ENCODE results near the gene FSTL4.

Gene FSTL4

GRCh38 chr5:133245191-133246052, 366.9 kb downstream of the FSTL4 start:
- H3K4me1 ChIP-seq (ENCODE audit: control extremely low read depth in 1 of 4, control insufficient read depth in 4 of 4, insufficient read depth in 4 of 4, low read length in 3 of 4) = peaks cover 0 to 31% (median 14%) of the 10 kb centered on the region in 4 experiments
- no peaks in the 10 kb centered on the region for H3K9me3 ChIP-seq (ENCODE audit: control extremely low read depth in 1 of 5, control insufficient read depth in 4 of 5, insufficient read depth in 2 of 5, low read depth in 1 of 5, low read length in 4 of 5)
- POLR2A ChIA-PET = no interaction called here
- no peaks in the 10 kb centered on the region for H3K36me3 ChIP-seq (ENCODE audit: control insufficient read depth in 4 of 4, insufficient read depth in 4 of 4, low read length in 3 of 4)
- DNase-seq = peak in 2 of 3 donors; percentile 10 to 45
- H3K4me3 ChIP-seq (ENCODE audit: control insufficient read depth in 1 of 7, extremely low read depth in 1 of 7, insufficient read depth in 4 of 7, low read depth in 2 of 7, low read length in 6 of 7) = no peak overlapping the region
- no peak overlapping the region for H3K27ac ChIP-seq (ENCODE audit: insufficient read depth in 1 of 2, low read depth in 1 of 2, low read length in 2 of 2, poor library complexity in 1 of 2, severe bottlenecking in 2 of 2)
- WGBS (ENCODE audit: insufficient coverage) = 97% methylated on average over 9 of the region's 11 CpGs
- CTCF ChIA-PET = no interaction called here
- no peaks in the 10 kb centered on the region for H3K27me3 ChIP-seq (replicated peaks in 2 of 5; ENCODE audit: control insufficient read depth in 4 of 5, insufficient read depth in 5 of 5, low read length in 4 of 5)

GRCh38 chr5:133244242-133244641, 368.1 kb downstream of the FSTL4 start:
- H3K27ac ChIP-seq (ENCODE audit: insufficient read depth in 1 of 2, low read depth in 1 of 2, low read length in 2 of 2, poor library complexity in 1 of 2, severe bottlenecking in 2 of 2) = no peak overlapping the region
- WGBS (ENCODE audit: insufficient coverage) = 74% methylated on average over 6 of the region's 7 CpGs
- no peaks in the 10 kb centered on the region for H3K27me3 ChIP-seq (replicated peaks in 2 of 5; ENCODE audit: control insufficient read depth in 4 of 5, insufficient read depth in 5 of 5, low read length in 4 of 5)
- no peak overlapping the region for H3K4me3 ChIP-seq (ENCODE audit: control insufficient read depth in 1 of 7, extremely low read depth in 1 of 7, insufficient read depth in 4 of 7, low read depth in 2 of 7, low read length in 6 of 7)
- no peaks in the 10 kb centered on the region for H3K36me3 ChIP-seq (ENCODE audit: control insufficient read depth in 4 of 4, insufficient read depth in 4 of 4, low read length in 3 of 4)
- peak in 1 of 3 donors; percentile 42 for DNase-seq
- no peaks in the 10 kb centered on the region for H3K9me3 ChIP-seq (ENCODE audit: control extremely low read depth in 1 of 5, control insufficient read depth in 4 of 5, insufficient read depth in 2 of 5, low read depth in 1 of 5, low read length in 4 of 5)
- POLR2A ChIA-PET = no interaction called here
- H3K4me1 ChIP-seq (ENCODE audit: control extremely low read depth in 1 of 4, control insufficient read depth in 4 of 4, insufficient read depth in 4 of 4, low read length in 3 of 4) = peaks cover 0 to 32% (median 16%) of the 10 kb centered on the region in 4 experiments
- CTCF ChIA-PET = no interaction called here

DNA sequence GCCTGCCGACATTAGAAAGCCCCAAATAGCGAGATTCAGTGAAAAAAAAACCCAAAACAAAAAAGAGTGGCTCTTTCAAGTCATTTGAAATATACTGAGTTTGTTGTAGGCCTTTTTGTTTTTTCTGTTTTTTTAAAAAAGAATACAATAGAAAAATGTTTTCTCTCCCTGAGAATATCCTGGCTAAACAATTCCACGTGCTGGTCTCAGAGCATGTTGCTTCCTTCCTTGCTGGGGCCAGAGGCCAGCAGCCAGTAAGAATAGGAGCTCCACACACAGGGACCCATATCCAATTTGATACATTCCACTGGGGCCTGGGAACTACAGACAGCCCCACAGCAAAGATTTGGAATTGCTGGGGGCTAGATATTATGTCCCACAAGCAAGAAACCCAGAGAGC, 369.1 kb downstream of the FSTL4 start:
- no peaks in the 10 kb centered on the region for H3K9me3 ChIP-seq (ENCODE audit: control extremely low read depth in 1 of 5, control insufficient read depth in 4 of 5, insufficient read depth in 2 of 5, low read depth in 1 of 5, low read length in 4 of 5)
- WGBS (ENCODE audit: insufficient coverage) = no CpG with 5 or more reads among the region's 3 CpGs
- H3K27me3 ChIP-seq (replicated peaks in 2 of 5; ENCODE audit: control insufficient read depth in 4 of 5, insufficient read depth in 5 of 5, low read length in 4 of 5) = no peaks in the 10 kb centered on the region
- DNase-seq = no peak
- ChIA-PET CTCF (no interaction called here), POLR2A (no interaction called here)
- H3K36me3 ChIP-seq (ENCODE audit: control insufficient read depth in 4 of 4, insufficient read depth in 4 of 4, low read length in 3 of 4) = no peaks in the 10 kb centered on the region
- H3K27ac ChIP-seq (ENCODE audit: insufficient read depth in 1 of 2, low read depth in 1 of 2, low read length in 2 of 2, poor library complexity in 1 of 2, severe bottlenecking in 2 of 2) = no peak overlapping the region
- H3K4me3 ChIP-seq (ENCODE audit: control insufficient read depth in 1 of 7, extremely low read depth in 1 of 7, insufficient read depth in 4 of 7, low read depth in 2 of 7, low read length in 6 of 7) = no peak overlapping the region
- peaks cover 0 to 32% (median 16%) of the 10 kb centered on the region in 4 experiments for H3K4me1 ChIP-seq (ENCODE audit: control extremely low read depth in 1 of 4, control insufficient read depth in 4 of 4, insufficient read depth in 4 of 4, low read length in 3 of 4)

DNA sequence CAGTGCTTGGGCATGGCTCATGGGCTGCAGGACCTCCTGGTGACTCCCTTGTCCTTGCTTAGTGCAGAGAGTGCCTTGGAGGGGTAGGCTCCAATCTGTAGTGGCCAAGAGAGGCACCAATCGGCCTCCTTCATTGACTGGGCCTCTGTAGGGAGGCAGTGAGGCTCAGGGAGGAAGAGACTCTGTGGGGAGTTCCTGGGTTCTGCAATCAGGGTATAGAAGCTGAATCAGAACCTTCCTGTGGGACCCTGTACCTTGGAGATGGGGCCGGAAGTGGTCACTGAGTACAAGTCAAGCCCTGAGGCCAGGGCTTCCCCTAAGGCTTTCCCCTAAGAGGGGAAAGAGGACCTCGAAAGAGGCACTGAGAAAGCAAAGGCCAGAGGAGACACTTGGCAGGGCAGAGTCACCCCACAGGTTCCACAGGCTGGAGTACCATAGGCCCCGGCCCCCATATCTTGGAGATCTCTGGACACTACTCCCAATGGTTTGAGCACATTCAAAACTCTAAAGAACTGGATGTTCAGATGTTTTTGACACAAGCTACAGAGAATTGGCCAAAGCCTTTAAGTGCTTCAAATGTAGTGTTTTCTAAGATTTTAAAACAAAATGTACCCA, 370.0 kb downstream of the FSTL4 start:
- Histone ChIP-seq H3K4me3 (ENCODE audit: control insufficient read depth in 1 of 7, extremely low read depth in 1 of 7, insufficient read depth in 4 of 7, low read depth in 2 of 7, low read length in 6 of 7) (no peak overlapping the region), H3K27me3 (replicated peaks in 2 of 5; ENCODE audit: control insufficient read depth in 4 of 5, insufficient read depth in 5 of 5, low read length in 4 of 5) (no peaks in the 10 kb centered on the region), H3K4me1 (ENCODE audit: control extremely low read depth in 1 of 4, control insufficient read depth in 4 of 4, insufficient read depth in 4 of 4, low read length in 3 of 4) (peaks cover 0 to 28% (median 16%) of the 10 kb centered on the region in 4 experiments), H3K36me3 (ENCODE audit: control insufficient read depth in 4 of 4, insufficient read depth in 4 of 4, low read length in 3 of 4) (no peaks in the 10 kb centered on the region), H3K27ac (ENCODE audit: insufficient read depth in 1 of 2, low read depth in 1 of 2, low read length in 2 of 2, poor library complexity in 1 of 2, severe bottlenecking in 2 of 2) (no peak overlapping the region), H3K9me3 (ENCODE audit: control extremely low read depth in 1 of 5, control insufficient read depth in 4 of 5, insufficient read depth in 2 of 5, low read depth in 1 of 5, low read length in 4 of 5) (no peaks in the 10 kb centered on the region)
- CTCF ChIA-PET = no interaction called here
- 92% methylated on average over 3 of the region's 4 CpGs for WGBS (ENCODE audit: insufficient coverage)
- DNase-seq = no peak
- POLR2A ChIA-PET = no interaction called here

GRCh38 chr5:133241179-133242092, 370.9 kb downstream of the FSTL4 start:
- no peaks in the 10 kb centered on the region for H3K9me3 ChIP-seq (ENCODE audit: control extremely low read depth in 1 of 5, control insufficient read depth in 4 of 5, insufficient read depth in 2 of 5, low read depth in 1 of 5, low read length in 4 of 5)
- 61% methylated on average over 6 of the region's 8 CpGs for WGBS (ENCODE audit: insufficient coverage)
- peaks cover 0 to 23% (median 13%) of the 10 kb centered on the region in 4 experiments for H3K4me1 ChIP-seq (ENCODE audit: control extremely low read depth in 1 of 4, control insufficient read depth in 4 of 4, insufficient read depth in 4 of 4, low read length in 3 of 4)
- H3K4me3 ChIP-seq (ENCODE audit: control insufficient read depth in 1 of 7, extremely low read depth in 1 of 7, insufficient read depth in 4 of 7, low read depth in 2 of 7, low read length in 6 of 7) = no peak overlapping the region
- ChIA-PET POLR2A (no interaction called here), CTCF (interaction anchor here (1.3 kb wide), 1 partner anchor 19 kb away, joined by 3 read pairs; no protein-coding TSS in a partner anchor)
- H3K27ac ChIP-seq (ENCODE audit: insufficient read depth in 1 of 2, low read depth in 1 of 2, low read length in 2 of 2, poor library complexity in 1 of 2, severe bottlenecking in 2 of 2) = no peak overlapping the region
- H3K36me3 ChIP-seq (ENCODE audit: control insufficient read depth in 4 of 4, insufficient read depth in 4 of 4, low read length in 3 of 4) = no peaks in the 10 kb centered on the region
- peak; percentile 18 to 83 (median 75) for DNase-seq
- no peaks in the 10 kb centered on the region for H3K27me3 ChIP-seq (replicated peaks in 2 of 5; ENCODE audit: control insufficient read depth in 4 of 5, insufficient read depth in 5 of 5, low read length in 4 of 5)

DNA sequence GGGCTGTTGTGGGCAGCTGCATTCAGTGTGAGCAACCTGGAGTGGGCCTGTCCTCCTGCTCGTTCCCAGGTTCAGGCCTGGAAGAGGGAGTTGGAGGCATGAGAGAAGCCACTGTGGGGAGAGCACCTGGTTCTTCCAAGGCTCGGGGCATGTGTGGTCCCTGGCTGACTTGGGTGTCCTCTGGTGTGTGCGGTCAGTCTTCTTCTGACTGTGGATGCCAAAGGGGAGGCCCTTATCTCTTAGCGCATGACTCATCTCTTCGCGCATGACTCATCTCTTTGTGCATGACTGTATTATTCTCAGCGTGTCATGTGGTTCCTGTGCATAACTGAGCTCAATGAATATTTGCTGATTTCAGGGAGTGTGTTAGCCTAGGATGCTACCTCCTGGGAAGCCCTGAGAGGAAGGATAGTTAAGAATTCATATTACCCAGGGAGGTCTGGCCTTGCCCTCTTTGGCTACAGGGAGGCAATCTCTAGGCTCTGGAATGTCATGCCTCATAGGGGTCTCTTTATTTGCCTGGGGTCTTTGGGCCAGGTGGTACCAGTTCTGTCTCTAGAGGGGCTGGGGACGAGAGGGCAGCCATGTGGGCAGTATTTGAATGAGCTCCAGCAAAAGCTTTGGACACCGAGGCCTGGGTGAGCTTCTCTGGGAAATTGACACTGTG, 371.8 kb downstream of the FSTL4 start:
- H3K27ac ChIP-seq (ENCODE audit: insufficient read depth in 1 of 2, low read depth in 1 of 2, low read length in 2 of 2, poor library complexity in 1 of 2, severe bottlenecking in 2 of 2) = peak overlapping the region in 1 of 2 experiments; percentile 55
- no peaks in the 10 kb centered on the region for H3K36me3 ChIP-seq (ENCODE audit: control insufficient read depth in 4 of 4, insufficient read depth in 4 of 4, low read length in 3 of 4)
- H3K9me3 ChIP-seq (ENCODE audit: control extremely low read depth in 1 of 5, control insufficient read depth in 4 of 5, insufficient read depth in 2 of 5, low read depth in 1 of 5, low read length in 4 of 5) = no peaks in the 10 kb centered on the region
- WGBS (ENCODE audit: insufficient coverage) = 82% methylated on average over 9 of the region's 9 CpGs
- no peaks in the 10 kb centered on the region for H3K27me3 ChIP-seq (replicated peaks in 2 of 5; ENCODE audit: control insufficient read depth in 4 of 5, insufficient read depth in 5 of 5, low read length in 4 of 5)
- POLR2A ChIA-PET = no interaction called here
- DNase-seq = peak; percentile 69 to 88 (median 81)
- no peak overlapping the region for H3K4me3 ChIP-seq (ENCODE audit: control insufficient read depth in 1 of 7, extremely low read depth in 1 of 7, insufficient read depth in 4 of 7, low read depth in 2 of 7, low read length in 6 of 7)
- CTCF ChIA-PET = interaction anchor here (1.3 kb wide), 1 partner anchor 18 kb away, joined by 3 read pairs; no protein-coding TSS in a partner anchor
- H3K4me1 ChIP-seq (ENCODE audit: control extremely low read depth in 1 of 4, control insufficient read depth in 4 of 4, insufficient read depth in 4 of 4, low read length in 3 of 4) = peaks cover 0 to 23% (median 13%) of the 10 kb centered on the region in 4 experiments

Measured in common myeloid progenitor, CD34-positive (primary cell).